ENCODE data around the gene BCR. TPM values are rescaled to one million over a fixed set of nuclear protein-coding genes. Genes with fewer than 3 reads are reported as not detected.

Gene BCR
- total RNA-seq, 1 experiment from 2014 or later: 77.0 TPM

GRCh38 chr22:23289851-23290724 lies 109.8 kb downstream of the BCR start:
- TF ChIP-seq CTCF (conservative IDR thresholded peaks at IDR 0.05): peak; percentile 86
- Histone ChIP-seq H4K20me1 (ENCODE audit: control insufficient read depth, insufficient read depth, insufficient read length) (no peaks in the 10 kb centered on the region), H4K91ac (ENCODE audit: insufficient read length, low read depth, low read length) (no peak overlapping the region), H3K27ac (ENCODE audit: insufficient read length, low read depth, low read length) (no peak overlapping the region), H2AK5ac (ENCODE audit: insufficient read length, low read length) (no peak overlapping the region), H3K18ac (ENCODE audit: insufficient read length, low read depth, low read length) (no peak overlapping the region), H4K8ac (replicated peaks; ENCODE audit: insufficient read length, low read depth, low read length) (no peak overlapping the region), H3K23ac (ENCODE audit: insufficient read length, low read depth, low read length) (no peak overlapping the region), H3K79me1 (ENCODE audit: insufficient read depth, low read depth, low read length, poor library complexity, severe bottlenecking) (no peaks in the 10 kb centered on the region), H3K79me2 (ENCODE audit: insufficient read depth, low read length) (no peaks in the 10 kb centered on the region), H2AFZ (ENCODE audit: low read length) (no peak overlapping the region), H3K56ac (ENCODE audit: insufficient read length, low read depth, low read length) (no peak overlapping the region), H3K14ac (ENCODE audit: insufficient read depth, low read length) (no peak overlapping the region), H2BK120ac (ENCODE audit: low read depth, low read length, poor library complexity, severe bottlenecking) (no peak overlapping the region), H2BK5ac (ENCODE audit: insufficient read length, low read length) (no peak overlapping the region), H4K5ac (ENCODE audit: insufficient read length, low read depth, low read length) (no peak overlapping the region), H2BK12ac (ENCODE audit: insufficient read length, low read depth, low read length) (no peak overlapping the region), H3K4me2 (ENCODE audit: insufficient read depth, insufficient read length, low read length) (no peak overlapping the region), H3K4ac (ENCODE audit: low read depth, low read length) (no peak overlapping the region), H3T11ph (ENCODE audit: low read length) (no peak overlapping the region), H3K4me1 (ENCODE audit: insufficient read depth, low read length) (no peaks in the 10 kb centered on the region), H3K9ac (ENCODE audit: extremely low read depth, insufficient read length, low read length) (no peak overlapping the region), H3K27me3 (ENCODE audit: insufficient read depth, low read length) (no peaks in the 10 kb centered on the region), H2BK15ac (ENCODE audit: low read depth, low read length) (no peak overlapping the region), H3K23me2 (ENCODE audit: insufficient read length, low read depth, low read length, poor library complexity, severe bottlenecking) (no peaks in the 10 kb centered on the region), H2BK20ac (ENCODE audit: low read depth, low read length, poor library complexity, severe bottlenecking) (no peak overlapping the region), H3K9me3 (ENCODE audit: control insufficient read depth, low read depth, low read length) (no peaks in the 10 kb centered on the region)
- H3K27ac Mint-ChIP-seq: peak overlapping the region in 2 of 3 experiments; percentile 30 to 53; a peak in 3 of 7 replicates
- WGBS (ENCODE audit: extremely low coverage, insufficient read length, low lambda C conversion rate): no CpG with 5 or more reads among the region's 18 CpGs
- H3K27me3 Mint-ChIP-seq (ENCODE audit: low read depth): no peaks in the 10 kb centered on the region
- DNase-seq: peak; percentile 75
- H3K9me3 Mint-ChIP-seq: no peaks in the 10 kb centered on the region
- H3K36me3 Mint-ChIP-seq (ENCODE audit: insufficient read depth in 1 of 3, low read depth in 3 of 3): peaks cover 49 to 86% (median 82%) of the 10 kb centered on the region in 3 experiments
- H3K4me1 Mint-ChIP-seq: no peaks in the 10 kb centered on the region
- no peak overlapping the region; a peak in 1 of 5 replicates for H3K4me3 Mint-ChIP-seq
